SH-SY5Y (cell line): ENCODE results near the gene CLIP2.

Experiments
- GATA2 ChIP-seq: IDR thresholded peaks from 2 replicates; pipeline ENCODE4 v1.6.1; 2011; ENCODE audit warnings: mild to moderate bottlenecking, low read depth, low read length
- GATA3 ChIP-seq: IDR thresholded peaks from 2 replicates; pipeline ENCODE4 v1.6.1; 2011; ENCODE audit warnings: low read depth, mild to moderate bottlenecking, low read length, moderate library complexity

DNA sequence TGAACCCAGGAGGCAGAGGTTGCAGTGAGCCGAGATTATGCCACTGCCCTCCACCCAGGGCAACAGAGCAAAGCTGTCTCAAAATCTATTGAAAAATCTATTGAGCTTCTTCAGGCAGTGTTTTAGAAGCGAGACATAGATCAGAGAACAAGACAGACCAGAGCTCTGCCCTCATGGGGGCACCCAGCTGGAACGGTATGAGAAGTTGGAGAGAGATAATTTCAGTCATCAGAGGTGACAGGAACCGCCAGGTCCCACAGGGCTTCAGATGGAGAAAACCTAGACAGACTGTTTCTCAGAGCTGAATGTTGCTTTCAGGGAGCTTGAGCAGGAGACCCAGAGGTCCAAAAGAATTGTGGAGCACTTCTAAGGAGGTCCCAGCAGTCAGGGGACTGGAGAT is 150.3 kb downstream of the CLIP2 start:
- no peak for TF ChIP-seq GATA3
- no peak for TF ChIP-seq GATA2
